Mesothelial cell of epicardium (in vitro differentiated cells): ENCODE results near the gene SYNE2. TPM values are rescaled to one million over a fixed set of nuclear protein-coding genes. Genes with fewer than 3 reads are reported as not detected.

ENCODE experiments used
- DNase-seq, 2 experiments: peaks; one replicate each; pipeline ENCODE4 v3.0.0; 2021; ENCODE audit warnings: low spot score in 2 of 2; ENCODE audit not compliant: unreplicated experiment in 2 of 2
- H3K27ac Mint-ChIP-seq: 2 replicates; pipeline ENCODE4 v1.8.0; 2021; ENCODE audit warnings: mixed read lengths
- H3K27me3 Mint-ChIP-seq: 2 replicates; pipeline ENCODE4 v1.8.0; 2021; ENCODE audit warnings: low read depth, mixed read lengths
- H3K36me3 Mint-ChIP-seq: 2 replicates; pipeline ENCODE4 v1.8.0; 2021; ENCODE audit warnings: mixed read lengths
- H3K4me1 Mint-ChIP-seq: 2 replicates; pipeline ENCODE4 v1.8.0; 2021; ENCODE audit warnings: mixed read lengths
- H3K4me3 Mint-ChIP-seq: 2 replicates; pipeline ENCODE4 v1.8.0; 2021; ENCODE audit warnings: mild to moderate bottlenecking, moderate library complexity, mixed read lengths
- H3K9me3 Mint-ChIP-seq: 2 replicates; pipeline ENCODE4 v1.8.0; 2021; ENCODE audit warnings: mixed read lengths
- total RNA-seq: library from RNA; stranded (reverse); gene quantifications from 3 replicates; pipeline ENCODE4 v1.2.1, GENCODE V29; 2021
- TF ChIP-seq, protein P1 (sequence below): fragments of 200-600 bp; sonication (generic); IDR thresholded peaks from one replicate; pipeline ENCODE4 v1.5.0; 2021; ENCODE audit warnings: antibody characterized with exemption; ENCODE audit not compliant: unreplicated experiment

Gene SYNE2
- total RNA-seq, 1 donor from 2014 or later: 87.1 TPM

DNA sequence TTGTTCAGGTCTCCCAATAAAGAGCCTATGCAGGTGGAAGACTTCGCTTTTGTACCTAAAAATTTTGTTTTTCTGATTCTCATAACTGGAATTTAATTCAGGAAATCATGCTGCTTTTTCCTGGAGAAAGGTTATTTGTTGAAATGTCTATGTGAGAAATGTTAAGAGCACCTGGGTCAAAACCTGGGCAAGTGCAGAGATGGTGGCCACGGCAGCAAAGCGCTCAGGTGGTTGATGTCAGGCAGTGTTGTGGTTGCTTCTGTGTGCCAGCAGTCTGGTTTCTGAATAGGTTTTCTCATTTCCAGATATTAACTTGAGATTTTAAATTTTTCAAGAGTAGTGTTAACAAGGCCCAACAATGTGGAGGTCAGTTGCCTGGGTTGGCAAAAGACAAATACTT, 345.2 kb downstream of the SYNE2 start:
- no peak for DNase-seq
- Mint-ChIP-seq H3K36me3 (peaks cover 4% of the 10 kb centered on the region), H3K4me1 (peaks cover 50% of the 10 kb centered on the region), H3K27me3 (no peaks in the 10 kb centered on the region), H3K9me3 (no peaks in the 10 kb centered on the region), H3K4me3 (no peak overlapping the region), H3K27ac (no peak overlapping the region)
- TF ChIP-seq, protein P1, sequence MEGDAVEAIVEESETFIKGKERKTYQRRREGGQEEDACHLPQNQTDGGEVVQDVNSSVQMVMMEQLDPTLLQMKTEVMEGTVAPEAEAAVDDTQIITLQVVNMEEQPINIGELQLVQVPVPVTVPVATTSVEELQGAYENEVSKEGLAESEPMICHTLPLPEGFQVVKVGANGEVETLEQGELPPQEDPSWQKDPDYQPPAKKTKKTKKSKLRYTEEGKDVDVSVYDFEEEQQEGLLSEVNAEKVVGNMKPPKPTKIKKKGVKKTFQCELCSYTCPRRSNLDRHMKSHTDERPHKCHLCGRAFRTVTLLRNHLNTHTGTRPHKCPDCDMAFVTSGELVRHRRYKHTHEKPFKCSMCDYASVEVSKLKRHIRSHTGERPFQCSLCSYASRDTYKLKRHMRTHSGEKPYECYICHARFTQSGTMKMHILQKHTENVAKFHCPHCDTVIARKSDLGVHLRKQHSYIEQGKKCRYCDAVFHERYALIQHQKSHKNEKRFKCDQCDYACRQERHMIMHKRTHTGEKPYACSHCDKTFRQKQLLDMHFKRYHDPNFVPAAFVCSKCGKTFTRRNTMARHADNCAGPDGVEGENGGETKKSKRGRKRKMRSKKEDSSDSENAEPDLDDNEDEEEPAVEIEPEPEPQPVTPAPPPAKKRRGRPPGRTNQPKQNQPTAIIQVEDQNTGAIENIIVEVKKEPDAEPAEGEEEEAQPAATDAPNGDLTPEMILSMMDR: no peak

DNA sequence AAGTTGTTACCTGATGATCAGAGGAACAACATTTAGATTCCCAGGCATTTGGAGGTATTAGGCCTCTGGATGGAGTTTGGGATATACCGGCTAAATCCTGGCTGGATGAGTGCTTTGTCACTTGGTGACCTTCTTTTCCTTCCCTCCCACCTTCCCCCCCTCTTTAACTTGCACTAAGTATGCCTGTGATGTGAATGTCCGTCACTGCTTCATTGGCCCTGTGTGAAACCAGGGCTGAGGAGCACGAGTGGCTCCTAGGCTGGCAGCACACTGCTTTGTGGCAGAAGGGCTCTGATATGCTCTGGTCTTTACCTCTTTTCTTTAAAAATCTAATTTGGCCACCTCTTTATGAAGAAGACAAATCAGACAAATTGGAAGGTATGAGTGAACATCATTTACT, 345.7 kb downstream of the SYNE2 start:
- Mint-ChIP-seq H3K4me3 (no peak overlapping the region), H3K9me3 (no peaks in the 10 kb centered on the region), H3K27ac (no peak overlapping the region), H3K4me1 (peaks cover 52% of the 10 kb centered on the region), H3K27me3 (no peaks in the 10 kb centered on the region), H3K36me3 (peaks cover 6% of the 10 kb centered on the region)
- TF ChIP-seq, protein P1: no peak
- no peak for DNase-seq

DNA sequence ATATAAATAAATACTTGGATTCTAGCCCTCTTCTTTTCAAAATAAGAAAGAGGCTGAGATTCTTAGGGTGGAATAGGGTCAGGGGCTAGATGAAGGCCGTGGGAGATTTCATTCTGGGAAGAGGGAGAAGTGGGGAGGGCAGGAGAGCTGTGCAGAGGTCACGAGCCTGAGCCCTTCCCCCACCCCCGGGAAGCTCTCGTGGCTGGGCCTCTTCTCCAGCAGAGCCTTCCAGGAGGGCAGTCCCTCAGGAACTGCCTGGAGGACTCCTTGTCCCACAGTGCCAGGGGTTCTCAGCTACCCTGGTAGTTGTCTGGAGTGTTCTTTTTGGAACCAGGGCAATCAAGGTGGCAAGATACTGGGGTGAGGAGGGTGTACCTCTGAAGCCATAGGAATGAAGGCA, 347.4 kb downstream of the SYNE2 start:
- DNase-seq: no peak
- H3K9me3 Mint-ChIP-seq: no peaks in the 10 kb centered on the region
- peaks cover 68% of the 10 kb centered on the region for H3K4me1 Mint-ChIP-seq
- H3K36me3 Mint-ChIP-seq: peaks cover 6% of the 10 kb centered on the region
- H3K27ac Mint-ChIP-seq: peak overlapping the region; percentile 40
- H3K4me3 Mint-ChIP-seq: no peak overlapping the region
- TF ChIP-seq, protein P1: no peak
- no peaks in the 10 kb centered on the region for H3K27me3 Mint-ChIP-seq

- DNase-seq: no peak
- H3K4me1 Mint-ChIP-seq: peaks cover 64% of the 10 kb centered on the region
- no peaks in the 10 kb centered on the region for H3K27me3 Mint-ChIP-seq
- H3K36me3 Mint-ChIP-seq: peaks cover 6% of the 10 kb centered on the region
- H3K27ac Mint-ChIP-seq: peak overlapping the region; percentile 61
- no peak overlapping the region for H3K4me3 Mint-ChIP-seq
- H3K9me3 Mint-ChIP-seq: no peaks in the 10 kb centered on the region
- TF ChIP-seq, protein P1: no peak
Measured at GRCh38 chr14:64201296-64201695, 348.5 kb downstream of the SYNE2 start.

- Mint-ChIP-seq H3K27me3 (no peaks in the 10 kb centered on the region), H3K36me3 (peaks cover 6% of the 10 kb centered on the region), H3K4me1 (peaks cover 59% of the 10 kb centered on the region), H3K9me3 (no peaks in the 10 kb centered on the region), H3K4me3 (no peak overlapping the region), H3K27ac (no peak overlapping the region)
- peak in 1 of 2 experiments; percentile 0 for DNase-seq
- TF ChIP-seq, protein P1: no peak
Measured at GRCh38 chr14:64201921-64202545, 349.2 kb downstream of the SYNE2 start.
